Bronchial epithelial cell (primary cell): ENCODE results near the gene KBTBD7. TPM values are rescaled to one million over a fixed set of nuclear protein-coding genes. Genes with fewer than 3 reads are reported as not detected.

Experiments
- DNase-seq: peaks from one replicate; pipeline ENCODE4 v3.0.0-alpha.2; 2010; ENCODE audit warnings: low read depth
- FAIRE-seq: peaks from 2 replicates; lab custom pipeline; 2011; peaks lifted over from hg19 to GRCh38; lab: Jason Lieb, UNC
- H3K27me3 ChIP-seq: 2 replicates; pipeline ENCODE4 v1.5.1; 2011; ENCODE audit warnings: low read length; ENCODE audit not compliant: control insufficient read depth, insufficient read depth
- H3K36me3 ChIP-seq: 2 replicates; pipeline ENCODE4 v1.5.1; 2011; ENCODE audit warnings: low read length; ENCODE audit not compliant: control insufficient read depth, insufficient read depth
- H3K4me3 ChIP-seq: 2 replicates; pipeline ENCODE4 v1.5.1; 2011; ENCODE audit warnings: mild to moderate bottlenecking, low read depth, low read length, control low read depth
- total RNA-seq: library from RNA; depleted of rRNA; stranded (reverse); fragments of >200 nt; gene quantifications from 2 replicates; pipeline ENCODE4 v1.2.1, GENCODE V29; 2014
- TF ChIP-seq, protein P1 (sequence below): IDR thresholded peaks from 2 replicates; pipeline ENCODE4 v1.5.1; 2011; ENCODE audit warnings: mild to moderate bottlenecking, moderate library complexity, low read length, control low read depth, inconsistent platforms; ENCODE audit not compliant: insufficient read depth, severe bottlenecking

KBTBD7 gene
- total RNA-seq, 1 donor from 2014 or later: 9.5 TPM

DNA sequence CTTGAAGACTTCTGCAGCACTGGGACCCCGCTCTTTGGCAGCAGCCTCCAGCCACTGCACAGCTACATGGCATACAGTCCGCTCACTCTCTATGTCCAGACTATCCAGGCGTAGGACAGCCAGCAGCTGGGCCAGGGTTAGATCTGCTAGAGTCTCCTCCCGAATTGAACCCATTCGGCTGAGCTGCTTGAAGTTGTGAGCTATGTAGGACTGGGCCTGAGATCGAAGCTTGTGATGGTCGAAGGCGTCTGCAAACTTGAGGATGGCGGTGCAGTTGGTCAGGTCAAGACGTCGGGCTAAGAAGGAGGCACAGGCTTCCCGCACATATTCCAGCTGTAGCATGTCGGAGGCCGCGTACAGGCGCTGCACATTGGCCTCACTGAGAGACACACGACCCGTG, 900 bp downstream of the KBTBD7 start:
- FAIRE-seq (no peak), DNase-seq (no peak)
- TF ChIP-seq, protein P1, sequence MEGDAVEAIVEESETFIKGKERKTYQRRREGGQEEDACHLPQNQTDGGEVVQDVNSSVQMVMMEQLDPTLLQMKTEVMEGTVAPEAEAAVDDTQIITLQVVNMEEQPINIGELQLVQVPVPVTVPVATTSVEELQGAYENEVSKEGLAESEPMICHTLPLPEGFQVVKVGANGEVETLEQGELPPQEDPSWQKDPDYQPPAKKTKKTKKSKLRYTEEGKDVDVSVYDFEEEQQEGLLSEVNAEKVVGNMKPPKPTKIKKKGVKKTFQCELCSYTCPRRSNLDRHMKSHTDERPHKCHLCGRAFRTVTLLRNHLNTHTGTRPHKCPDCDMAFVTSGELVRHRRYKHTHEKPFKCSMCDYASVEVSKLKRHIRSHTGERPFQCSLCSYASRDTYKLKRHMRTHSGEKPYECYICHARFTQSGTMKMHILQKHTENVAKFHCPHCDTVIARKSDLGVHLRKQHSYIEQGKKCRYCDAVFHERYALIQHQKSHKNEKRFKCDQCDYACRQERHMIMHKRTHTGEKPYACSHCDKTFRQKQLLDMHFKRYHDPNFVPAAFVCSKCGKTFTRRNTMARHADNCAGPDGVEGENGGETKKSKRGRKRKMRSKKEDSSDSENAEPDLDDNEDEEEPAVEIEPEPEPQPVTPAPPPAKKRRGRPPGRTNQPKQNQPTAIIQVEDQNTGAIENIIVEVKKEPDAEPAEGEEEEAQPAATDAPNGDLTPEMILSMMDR: no peak
- Histone ChIP-seq H3K27me3 (no peaks in the 10 kb centered on the region), H3K36me3 (no peaks in the 10 kb centered on the region), H3K4me3 (peak overlapping the region; percentile 59)

DNA sequence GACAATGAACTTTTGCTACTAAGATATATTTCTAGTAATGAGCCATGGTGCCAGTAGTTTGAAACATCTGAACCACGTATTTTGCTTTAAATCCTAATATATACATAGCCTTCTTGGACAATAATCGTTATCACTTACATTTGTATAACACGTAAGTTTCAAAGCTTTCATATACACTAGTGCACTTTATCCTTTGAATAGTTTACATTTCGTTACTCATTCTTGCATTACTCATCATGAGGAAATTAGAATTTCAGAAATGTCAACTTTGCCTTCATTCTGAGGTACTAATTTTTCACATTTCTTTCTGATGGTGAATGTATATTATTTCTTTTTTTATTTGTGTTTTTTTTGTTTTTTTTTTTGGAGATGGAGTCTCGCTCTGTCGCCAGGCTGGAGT, 5.8 kb downstream of the KBTBD7 start:
- Histone ChIP-seq H3K4me3 (no peak overlapping the region), H3K27me3 (no peaks in the 10 kb centered on the region), H3K36me3 (no peaks in the 10 kb centered on the region)
- FAIRE-seq (no peak), DNase-seq (peak; percentile 82)
- TF ChIP-seq, protein P1: no peak

DNA sequence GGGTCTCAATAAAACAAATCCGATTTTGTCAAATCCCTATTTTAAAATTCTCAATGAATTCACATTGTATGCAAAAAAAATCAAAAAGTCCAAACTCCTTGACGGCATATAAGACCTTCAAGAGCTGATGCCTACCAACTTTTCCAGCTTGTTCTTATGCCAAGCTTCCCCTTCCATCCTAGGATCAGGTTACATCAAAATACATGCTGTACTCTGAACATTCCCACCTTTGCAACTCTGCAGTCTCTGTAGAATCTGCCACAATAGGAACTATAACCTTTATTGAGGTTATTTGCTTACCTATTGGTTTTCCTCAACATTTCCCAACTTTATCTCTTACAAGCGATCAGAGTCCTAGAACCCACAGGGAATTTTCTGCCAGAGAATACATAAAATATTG, 7.9 kb downstream of the KBTBD7 start:
- DNase-seq (no peak), FAIRE-seq (no peak)
- TF ChIP-seq, protein P1: no peak
- H3K4me3 ChIP-seq: no peak overlapping the region
- no peaks in the 10 kb centered on the region for H3K27me3 ChIP-seq
- no peaks in the 10 kb centered on the region for H3K36me3 ChIP-seq

DNA sequence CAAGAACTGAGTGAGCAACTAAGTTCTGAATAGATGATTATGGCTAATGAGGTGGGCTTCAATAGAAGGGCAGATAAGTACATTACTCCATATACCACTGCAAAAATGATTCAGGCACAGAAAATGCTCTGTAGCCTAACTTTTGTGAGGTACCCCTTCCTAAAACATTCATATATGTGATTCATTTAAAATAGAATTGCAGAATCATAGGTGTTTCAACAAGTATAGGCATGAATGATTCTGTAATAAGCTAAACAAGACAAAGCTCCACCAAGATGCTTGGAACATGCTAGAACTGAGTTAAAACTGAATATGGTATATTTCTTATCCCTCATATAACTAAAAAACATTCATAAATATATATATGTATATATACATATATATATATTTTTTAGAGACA, 12.1 kb downstream of the KBTBD7 start:
- Histone ChIP-seq H3K4me3 (no peak overlapping the region), H3K27me3 (no peaks in the 10 kb centered on the region), H3K36me3 (no peaks in the 10 kb centered on the region)
- FAIRE-seq: no peak
- DNase-seq: peak; percentile 95
- TF ChIP-seq, protein P1: no peak

DNA sequence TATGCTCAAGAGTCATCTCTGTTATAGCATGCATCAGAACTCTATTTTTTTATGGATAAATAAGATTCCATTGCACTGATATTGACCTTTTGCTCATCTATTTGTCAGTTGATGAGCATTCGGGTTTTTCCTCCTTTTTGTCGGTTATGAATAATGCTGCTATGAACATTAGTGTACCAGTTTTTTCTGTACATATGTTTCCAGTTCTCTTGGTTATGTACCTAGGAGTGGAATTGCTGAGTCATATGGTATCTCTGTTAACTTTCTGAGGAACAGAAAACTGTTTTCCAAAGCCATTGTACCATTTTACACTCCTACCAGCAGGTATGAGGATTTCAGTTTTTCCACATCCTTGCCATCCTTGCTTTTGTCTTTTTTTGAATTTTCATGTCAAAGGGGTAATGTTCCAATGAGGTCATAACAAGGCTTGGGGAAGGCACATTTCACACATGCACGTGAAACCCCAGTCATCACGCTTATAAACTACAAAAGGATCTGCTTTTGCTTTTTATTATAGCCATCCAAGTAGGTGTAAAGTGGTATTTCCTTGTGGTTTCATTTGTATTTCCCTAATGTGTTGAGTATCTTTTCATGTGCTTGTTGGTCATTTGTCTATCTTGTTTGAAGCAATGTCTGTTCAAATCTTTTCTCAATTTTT, 14.6 kb downstream of the KBTBD7 start:
- FAIRE-seq: peak; percentile 64

More for the DNA sequence above, 14.6 kb downstream of the KBTBD7 start:
- H3K36me3 ChIP-seq: no peaks in the 10 kb centered on the region
- H3K4me3 ChIP-seq: no peak overlapping the region
- DNase-seq: peak; percentile 77
- H3K27me3 ChIP-seq: no peaks in the 10 kb centered on the region
- TF ChIP-seq, protein P1: no peak
